Measurements from ENCODE around the gene GPR176. TPM values are rescaled to one million over a fixed set of nuclear protein-coding genes. Genes with fewer than 3 reads are reported as not detected.

GPR176 gene
- total and polyA plus RNA-seq, 2 donors from 2014 or later = 2.9 to 7.6 TPM

GRCh38 chr15:39934397-39935071 is 14.5 kb upstream of the GPR176 start:
- H3K36me3 ChIP-seq (ENCODE audit: control insufficient read depth in 2 of 3, insufficient read depth in 3 of 3, low read length in 3 of 3) = no peaks in the 10 kb centered on the region
- DNase-seq = no peak
- H3K4me1 ChIP-seq (ENCODE audit: control insufficient read depth in 2 of 3, insufficient read depth in 2 of 3, low read depth in 1 of 3, low read length in 3 of 3) = peaks cover 0 to 5% (median 5%) of the 10 kb centered on the region in 3 donors
- peak overlapping the region; percentile 67 to 95 (median 87) for H3K4me3 ChIP-seq (ENCODE audit: low read length in 3 of 3)
- no peaks in the 10 kb centered on the region for H3K27me3 ChIP-seq (ENCODE audit: control insufficient read depth, insufficient read depth, low read length)
- intact Hi-C loops (cut with DNase I) = no loop called here
- H3K27ac ChIP-seq (ENCODE audit: low read depth in 2 of 2, low read length in 2 of 2) = peak overlapping the region; percentile 55 to 76
- peak overlapping the region; percentile 54 to 90 (median 83) for H3K9ac ChIP-seq (ENCODE audit: low read length in 3 of 3)
- FAIRE-seq = no peak
- TF ChIP-seq CTCF (IDR thresholded peaks at IDR 0.05; ENCODE audit: borderline replicate concordance, extremely low read depth, insufficient read depth) = no peak
- no peaks in the 10 kb centered on the region for H3K9me3 ChIP-seq (ENCODE audit: control insufficient read depth in 2 of 3, insufficient read depth in 1 of 3, low read length in 3 of 3)

- no peak for DNase-seq
- intact Hi-C loops (cut with DNase I) = no loop called here
- Histone ChIP-seq H3K27me3 (ENCODE audit: control insufficient read depth, insufficient read depth, low read length) (no peaks in the 10 kb centered on the region), H3K9ac (ENCODE audit: low read length in 3 of 3) (no peak overlapping the region), H3K9me3 (ENCODE audit: control insufficient read depth in 2 of 3, insufficient read depth in 1 of 3, low read length in 3 of 3) (no peaks in the 10 kb centered on the region), H3K36me3 (ENCODE audit: control insufficient read depth in 2 of 3, insufficient read depth in 3 of 3, low read length in 3 of 3) (no peaks in the 10 kb centered on the region), H3K27ac (ENCODE audit: low read depth in 2 of 2, low read length in 2 of 2) (no peak overlapping the region), H3K4me3 (ENCODE audit: low read length in 3 of 3) (no peak overlapping the region), H3K4me1 (ENCODE audit: control insufficient read depth in 2 of 3, insufficient read depth in 2 of 3, low read depth in 1 of 3, low read length in 3 of 3) (peaks cover 0 to 5% (median 5%) of the 10 kb centered on the region in 3 donors)
- no peak for TF ChIP-seq CTCF (IDR thresholded peaks at IDR 0.05; ENCODE audit: borderline replicate concordance, extremely low read depth, insufficient read depth)
- FAIRE-seq = no peak
Measured at GRCh38 chr15:39931615-39932014, 11.5 kb upstream of the GPR176 start.

DNA sequence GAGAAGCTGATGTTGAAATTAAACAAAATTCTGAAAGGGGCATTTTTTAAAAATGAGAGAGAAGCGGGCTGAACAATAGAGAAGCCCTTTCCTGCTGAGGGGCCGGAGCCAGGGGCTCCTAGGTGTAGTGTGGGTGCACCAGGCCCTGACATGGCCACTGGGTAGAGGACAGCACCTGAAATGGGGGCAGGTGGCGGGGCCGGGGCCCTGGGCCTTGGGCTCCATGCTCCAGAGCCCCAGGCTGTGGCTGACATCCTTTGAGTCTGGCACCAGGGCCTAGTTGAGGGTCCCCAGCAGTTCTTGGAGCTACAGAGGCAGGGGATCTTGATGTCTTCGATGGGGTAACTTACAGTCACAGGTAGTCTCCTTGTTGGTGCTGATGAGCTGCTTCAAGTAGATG is 6.5 kb upstream of the GPR176 start:
- Histone ChIP-seq H3K36me3 (ENCODE audit: control insufficient read depth in 2 of 3, insufficient read depth in 3 of 3, low read length in 3 of 3) (no peaks in the 10 kb centered on the region), H3K27me3 (ENCODE audit: control insufficient read depth, insufficient read depth, low read length) (no peaks in the 10 kb centered on the region), H3K4me1 (ENCODE audit: control insufficient read depth in 2 of 3, insufficient read depth in 2 of 3, low read depth in 1 of 3, low read length in 3 of 3) (no peaks in the 10 kb centered on the region), H3K27ac (ENCODE audit: low read depth in 2 of 2, low read length in 2 of 2) (no peak overlapping the region), H3K9me3 (ENCODE audit: control insufficient read depth in 2 of 3, insufficient read depth in 1 of 3, low read length in 3 of 3) (no peaks in the 10 kb centered on the region), H3K4me3 (ENCODE audit: low read length in 3 of 3) (no peak overlapping the region), H3K9ac (ENCODE audit: low read length in 3 of 3) (no peak overlapping the region)
- FAIRE-seq = no peak
- no peak for DNase-seq
- intact Hi-C loops (cut with DNase I) = no loop called here
- TF ChIP-seq CTCF (IDR thresholded peaks at IDR 0.05; ENCODE audit: borderline replicate concordance, extremely low read depth, insufficient read depth) = no peak

Measured in kidney (tissue), 14 donors.